Loucy (cell line): ENCODE measurements around the gene CACNA2D3.

Experiments
- H2AFZ ChIP-seq: fragments of 200-600 bp; sonication (generic); 2 replicates; pipeline ENCODE4 v1.6.0; 2016; ENCODE audit warnings: antibody characterized with exemption, mild to moderate bottlenecking, low read length, moderate library complexity
- H3F3A ChIP-seq: fragments of 200-600 bp; 2 replicates; pipeline ENCODE4 v1.6.0; 2016; ENCODE audit warnings: antibody characterized with exemption, low read depth, mild to moderate bottlenecking
- H3K27me3 ChIP-seq: fragments of 200-600 bp; sonication (generic); 2 replicates; pipeline ENCODE4 v1.6.1; 2014; ENCODE audit warnings: low read length, mild to moderate bottlenecking; ENCODE audit not compliant: insufficient read depth, poor library complexity, severe bottlenecking
- H3K36me3 ChIP-seq: fragments of 200-600 bp; sonication (generic); 2 replicates; pipeline ENCODE4 v1.6.1; 2016; ENCODE audit warnings: low read length; ENCODE audit not compliant: insufficient read depth
- H3K4me1 ChIP-seq: fragments of 200-600 bp; sonication (generic); 2 replicates; pipeline ENCODE4 v1.5.1; 2014; ENCODE audit warnings: low read length, mild to moderate bottlenecking; ENCODE audit not compliant: insufficient read depth, poor library complexity, severe bottlenecking
- H3K4me2 ChIP-seq: fragments of 200-600 bp; sonication (generic); 2 replicates; pipeline ENCODE4 v1.6.0; 2014; ENCODE audit warnings: antibody characterized with exemption, low read length, low read depth, mild to moderate bottlenecking; ENCODE audit not compliant: poor library complexity, severe bottlenecking
- H3K4me3 ChIP-seq: fragments of 200-600 bp; sonication (generic); 2 replicates; pipeline ENCODE4 v1.5.1; 2014; ENCODE audit warnings: low read length, mild to moderate bottlenecking, mixed read lengths; ENCODE audit not compliant: poor library complexity, severe bottlenecking
- H3K79me2 ChIP-seq: fragments of 200-600 bp; sonication (generic); 2 replicates; pipeline ENCODE4 v1.6.1; 2014; ENCODE audit warnings: low read length; ENCODE audit not compliant: insufficient read depth
- H3K9ac ChIP-seq: fragments of 200-600 bp; sonication (generic); 2 replicates; pipeline ENCODE4 v1.6.0; 2014; ENCODE audit warnings: mild to moderate bottlenecking, low read depth, low read length, moderate library complexity; ENCODE audit not compliant: poor library complexity, severe bottlenecking
- H3K9me2 ChIP-seq: fragments of 200-600 bp; sonication (generic); replicated peaks from 2 replicates; pipeline ENCODE4 v1.6.1; 2016; ENCODE audit warnings: low read depth, low read length, mixed read lengths
- H3K9me3 ChIP-seq: fragments of 200-600 bp; sonication (generic); 2 replicates; pipeline ENCODE4 v1.6.1; 2014; ENCODE audit warnings: mild to moderate bottlenecking, antibody characterized with exemption, low read length, low read depth; ENCODE audit not compliant: insufficient read depth
- H4K20me1 ChIP-seq: fragments of 200-600 bp; sonication (generic); 2 replicates; pipeline ENCODE4 v1.6.0; 2014; ENCODE audit warnings: antibody characterized with exemption, low read length, mild to moderate bottlenecking; ENCODE audit not compliant: insufficient read depth, poor library complexity, severe bottlenecking
- EZH2phosphoT487 ChIP-seq: fragments of 200-600 bp; IDR thresholded peaks from 2 replicates; pipeline ENCODE4 v1.6.1; 2018; ENCODE audit warnings: antibody characterized with exemption, mild to moderate bottlenecking, moderate library complexity, borderline replicate concordance
- TF ChIP-seq, protein P1 (sequence below): fragments of 200-600 bp; sonication (generic); conservative IDR thresholded peaks from 2 replicates; pipeline ENCODE4 v1.5.1; 2014; ENCODE audit warnings: mild to moderate bottlenecking, antibody characterized with exemption, low read length

The CACNA2D3 gene

GRCh38 chr3:54197509-54197908 is 75.2 kb downstream of the CACNA2D3 start:
- Histone ChIP-seq H3K4me2 (no peak overlapping the region), H3F3A (no peaks in the 10 kb centered on the region), H4K20me1 (no peaks in the 10 kb centered on the region), H3K9me3 (no peaks in the 10 kb centered on the region), H3K4me1 (no peaks in the 10 kb centered on the region), H3K4me3 (no peak overlapping the region), H3K36me3 (no peaks in the 10 kb centered on the region), H2AFZ (no peak overlapping the region), H3K9me2 (no peaks in the 10 kb centered on the region), H3K27me3 (no peaks in the 10 kb centered on the region), H3K79me2 (no peaks in the 10 kb centered on the region), H3K9ac (no peak overlapping the region)
- TF ChIP-seq, protein P1, sequence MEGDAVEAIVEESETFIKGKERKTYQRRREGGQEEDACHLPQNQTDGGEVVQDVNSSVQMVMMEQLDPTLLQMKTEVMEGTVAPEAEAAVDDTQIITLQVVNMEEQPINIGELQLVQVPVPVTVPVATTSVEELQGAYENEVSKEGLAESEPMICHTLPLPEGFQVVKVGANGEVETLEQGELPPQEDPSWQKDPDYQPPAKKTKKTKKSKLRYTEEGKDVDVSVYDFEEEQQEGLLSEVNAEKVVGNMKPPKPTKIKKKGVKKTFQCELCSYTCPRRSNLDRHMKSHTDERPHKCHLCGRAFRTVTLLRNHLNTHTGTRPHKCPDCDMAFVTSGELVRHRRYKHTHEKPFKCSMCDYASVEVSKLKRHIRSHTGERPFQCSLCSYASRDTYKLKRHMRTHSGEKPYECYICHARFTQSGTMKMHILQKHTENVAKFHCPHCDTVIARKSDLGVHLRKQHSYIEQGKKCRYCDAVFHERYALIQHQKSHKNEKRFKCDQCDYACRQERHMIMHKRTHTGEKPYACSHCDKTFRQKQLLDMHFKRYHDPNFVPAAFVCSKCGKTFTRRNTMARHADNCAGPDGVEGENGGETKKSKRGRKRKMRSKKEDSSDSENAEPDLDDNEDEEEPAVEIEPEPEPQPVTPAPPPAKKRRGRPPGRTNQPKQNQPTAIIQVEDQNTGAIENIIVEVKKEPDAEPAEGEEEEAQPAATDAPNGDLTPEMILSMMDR: no peak
- TF ChIP-seq EZH2phosphoT487: no peak

GRCh38 chr3:54198556-54198955 is 76.2 kb downstream of the CACNA2D3 start:
- Histone ChIP-seq H3K9me3 (no peaks in the 10 kb centered on the region), H3F3A (no peaks in the 10 kb centered on the region), H3K79me2 (no peaks in the 10 kb centered on the region), H3K36me3 (no peaks in the 10 kb centered on the region), H3K9me2 (no peaks in the 10 kb centered on the region), H4K20me1 (no peaks in the 10 kb centered on the region), H3K9ac (no peak overlapping the region), H3K4me1 (no peaks in the 10 kb centered on the region), H3K4me2 (no peak overlapping the region), H3K4me3 (no peak overlapping the region), H3K27me3 (no peaks in the 10 kb centered on the region), H2AFZ (no peak overlapping the region)
- TF ChIP-seq, protein P1: no peak
- no peak for TF ChIP-seq EZH2phosphoT487

DNA sequence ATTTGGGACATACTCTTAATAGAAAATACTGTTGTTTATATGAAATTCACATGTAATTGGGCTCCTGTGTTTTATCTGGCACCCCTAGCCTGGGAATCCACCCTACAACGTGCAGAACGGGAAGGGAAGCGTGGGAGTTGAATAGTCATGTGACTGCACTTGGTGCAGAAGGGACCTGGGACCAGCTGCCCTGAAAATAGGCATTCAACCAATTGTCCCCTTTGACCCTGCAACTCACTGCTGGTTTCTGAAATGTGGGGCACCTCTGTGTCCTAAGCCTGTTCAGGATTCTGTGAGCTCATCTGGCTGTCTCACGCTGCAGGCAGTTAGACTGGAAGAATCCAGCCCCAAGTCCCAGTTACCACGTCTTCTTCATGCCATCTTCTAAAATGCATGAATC is 79.7 kb downstream of the CACNA2D3 start:
- Histone ChIP-seq H3K27me3 (no peaks in the 10 kb centered on the region), H4K20me1 (no peaks in the 10 kb centered on the region), H2AFZ (no peak overlapping the region), H3F3A (no peaks in the 10 kb centered on the region), H3K4me1 (no peaks in the 10 kb centered on the region), H3K36me3 (no peaks in the 10 kb centered on the region), H3K9me3 (no peaks in the 10 kb centered on the region), H3K4me3 (no peak overlapping the region), H3K9me2 (no peaks in the 10 kb centered on the region), H3K79me2 (no peaks in the 10 kb centered on the region), H3K4me2 (no peak overlapping the region), H3K9ac (no peak overlapping the region)
- TF ChIP-seq, protein P1: no peak
- no peak for TF ChIP-seq EZH2phosphoT487
